ENCODE measurements around the gene GARIN3. TPM values are rescaled to one million over a fixed set of nuclear protein-coding genes. Genes with fewer than 3 reads are reported as not detected.
"Not testable (repeated sequence)": the region's sequence is repeated elsewhere in the genome, so short reads cannot be mapped to it uniquely, and the experiment has no call there.

The GARIN3 gene
- total RNA-seq, 1 experiment from 2014 or later = not detected

GRCh38 chr5:157187046-157187754 is 21.1 kb upstream of the GARIN3 start:
- peaks cover 53% of the 10 kb centered on the region for H3K27me3 Mint-ChIP-seq (ENCODE audit: unreplicated experiment)
- H3K36me3 Mint-ChIP-seq (ENCODE audit: insufficient read depth, unreplicated experiment) = no peaks in the 10 kb centered on the region
- H3K27ac Mint-ChIP-seq (ENCODE audit: unreplicated experiment) = no peak overlapping the region
- H3K9me3 Mint-ChIP-seq (ENCODE audit: low read depth, unreplicated experiment) = no peaks in the 10 kb centered on the region
- DNase-seq = no peak
- CTCF ChIA-PET = no interaction called here
- TF ChIP-seq CTCF (IDR thresholded peaks at IDR 0.05; ENCODE audit: unreplicated experiment) = no peak
- intact Hi-C loops (cut with micrococcal nuclease; ENCODE audit: unreplicated experiment) = no loop called here
- BruUV-seq (replicated peaks) = no TSS peak
- H3K4me3 Mint-ChIP-seq (ENCODE audit: low read depth, unreplicated experiment) = no peak overlapping the region
- no peaks in the 10 kb centered on the region for H3K4me1 Mint-ChIP-seq (ENCODE audit: low read depth, unreplicated experiment)

- intact Hi-C loops (cut with micrococcal nuclease; ENCODE audit: unreplicated experiment) = no loop called here
- Mint-ChIP-seq H3K4me1 (ENCODE audit: low read depth, unreplicated experiment) (no peaks in the 10 kb centered on the region), H3K27me3 (ENCODE audit: unreplicated experiment) (peaks cover 54% of the 10 kb centered on the region), H3K27ac (ENCODE audit: unreplicated experiment) (no peak overlapping the region), H3K9me3 (ENCODE audit: low read depth, unreplicated experiment) (no peaks in the 10 kb centered on the region), H3K36me3 (ENCODE audit: insufficient read depth, unreplicated experiment) (no peaks in the 10 kb centered on the region), H3K4me3 (ENCODE audit: low read depth, unreplicated experiment) (no peak overlapping the region)
- TF ChIP-seq CTCF (IDR thresholded peaks at IDR 0.05; ENCODE audit: unreplicated experiment) = no peak
- CTCF ChIA-PET = interaction anchor here (0.7 kb wide), 2 partner anchors 21 to 75 kb away, joined by 3 to 5 read pairs; no protein-coding TSS in a partner anchor
- DNase-seq = no peak
- BruUV-seq (replicated peaks) = no TSS peak
Observed at GRCh38 chr5:157186309-157187045, 20.4 kb upstream of the GARIN3 start.

- H3K36me3 Mint-ChIP-seq (ENCODE audit: insufficient read depth, unreplicated experiment); H3K4me1 Mint-ChIP-seq (ENCODE audit: low read depth, unreplicated experiment); H3K9me3 Mint-ChIP-seq (ENCODE audit: low read depth, unreplicated experiment); CTCF ChIA-PET; DNase-seq; BruUV-seq (replicated peaks); intact Hi-C loops (cut with micrococcal nuclease; ENCODE audit: unreplicated experiment); H3K27ac Mint-ChIP-seq (ENCODE audit: unreplicated experiment); H3K4me3 Mint-ChIP-seq (ENCODE audit: low read depth, unreplicated experiment): not testable (repeated sequence)
- peaks cover 68% of the 10 kb centered on the region for H3K27me3 Mint-ChIP-seq (ENCODE audit: unreplicated experiment)
Observed at GRCh38 chr5:157185122-157185521, 19.1 kb upstream of the GARIN3 start.

- intact Hi-C loops (cut with micrococcal nuclease; ENCODE audit: unreplicated experiment) = no loop called here
- Mint-ChIP-seq H3K27me3 (ENCODE audit: unreplicated experiment) (peaks cover 74% of the 10 kb centered on the region), H3K9me3 (ENCODE audit: low read depth, unreplicated experiment) (no peaks in the 10 kb centered on the region), H3K4me1 (ENCODE audit: low read depth, unreplicated experiment) (no peaks in the 10 kb centered on the region), H3K27ac (ENCODE audit: unreplicated experiment) (no peak overlapping the region), H3K4me3 (ENCODE audit: low read depth, unreplicated experiment) (no peak overlapping the region), H3K36me3 (ENCODE audit: insufficient read depth, unreplicated experiment) (no peaks in the 10 kb centered on the region)
- no peak for DNase-seq
- CTCF ChIA-PET = no interaction called here
- BruUV-seq (replicated peaks) = no TSS peak
- no peak for TF ChIP-seq CTCF (IDR thresholded peaks at IDR 0.05; ENCODE audit: unreplicated experiment)
Observed at GRCh38 chr5:157184117-157184670, 18.1 kb upstream of the GARIN3 start.

Measured in Calu3 (cell line).